NCI-H345 treated with DMSO at 0.1 percent for 48 hours (cell line): ENCODE results near the gene NECTIN2.
"Not testable (repeated sequence)": the region's sequence is repeated elsewhere in the genome, so short reads cannot be mapped to it uniquely, and the experiment has no call there.

ENCODE experiments used
- DNase-seq: peaks from one replicate; lab custom pipeline; 2025; ENCODE audit not compliant: unreplicated experiment; lab: John Stamatoyannopoulos, UW

The NECTIN2 gene

DNA sequence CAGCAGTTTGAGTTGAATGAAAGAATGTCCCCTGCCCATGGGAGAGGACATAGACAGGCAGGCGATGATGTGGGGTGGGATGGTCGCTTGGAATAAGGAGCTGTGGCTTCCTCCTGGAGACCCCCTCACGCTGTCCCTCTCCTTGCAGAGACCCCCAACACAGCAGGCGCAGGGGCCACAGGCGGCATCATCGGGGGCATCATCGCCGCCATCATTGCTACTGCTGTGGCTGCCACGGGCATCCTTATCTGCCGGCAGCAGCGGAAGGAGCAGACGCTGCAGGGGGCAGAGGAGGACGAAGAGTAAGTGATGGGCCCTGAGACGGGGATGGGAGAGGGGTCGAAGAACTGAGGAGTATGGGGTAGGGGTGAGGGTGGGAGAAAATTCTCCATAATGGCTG lies 36.0 kb downstream of the NECTIN2 start:
- no peak for DNase-seq

DNA sequence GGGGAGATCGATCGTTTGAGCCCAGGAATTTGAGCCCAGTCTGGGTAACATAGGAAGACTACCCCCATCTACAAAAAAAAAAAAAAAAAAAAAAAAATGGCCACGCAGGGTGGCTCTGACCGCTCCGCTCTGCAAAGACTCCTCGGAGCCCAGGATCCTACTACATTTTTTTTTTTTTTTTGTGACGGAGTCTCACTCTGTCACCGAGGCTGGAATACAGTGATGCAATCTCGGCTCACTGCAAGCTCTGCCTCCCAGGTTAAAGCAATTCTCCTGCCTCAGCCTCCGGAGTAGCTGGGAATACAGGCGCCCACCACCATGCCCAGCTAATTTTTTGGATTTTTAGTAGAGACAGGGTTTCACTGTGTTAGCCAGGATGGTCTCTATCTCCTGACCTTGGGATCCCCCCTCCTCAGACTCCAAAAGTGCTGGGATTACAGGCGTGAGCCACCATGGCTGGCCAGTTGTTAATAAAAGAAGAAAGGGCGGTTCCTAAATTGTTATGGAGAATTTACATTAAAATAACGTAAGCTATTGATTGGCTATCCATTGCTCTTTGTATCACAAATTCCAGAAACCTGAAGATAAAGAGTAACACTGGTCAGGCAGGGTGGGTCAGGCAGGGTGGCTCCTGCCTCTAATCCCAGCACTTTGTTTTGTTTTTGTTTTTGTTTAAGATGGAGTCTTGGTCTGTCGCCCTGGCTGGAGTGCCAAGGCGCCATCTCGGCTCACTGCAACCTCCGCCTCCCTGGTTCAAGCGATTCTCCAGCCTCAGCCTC lies 36.7 kb downstream of the NECTIN2 start:
- not testable (repeated sequence) for DNase-seq

DNA sequence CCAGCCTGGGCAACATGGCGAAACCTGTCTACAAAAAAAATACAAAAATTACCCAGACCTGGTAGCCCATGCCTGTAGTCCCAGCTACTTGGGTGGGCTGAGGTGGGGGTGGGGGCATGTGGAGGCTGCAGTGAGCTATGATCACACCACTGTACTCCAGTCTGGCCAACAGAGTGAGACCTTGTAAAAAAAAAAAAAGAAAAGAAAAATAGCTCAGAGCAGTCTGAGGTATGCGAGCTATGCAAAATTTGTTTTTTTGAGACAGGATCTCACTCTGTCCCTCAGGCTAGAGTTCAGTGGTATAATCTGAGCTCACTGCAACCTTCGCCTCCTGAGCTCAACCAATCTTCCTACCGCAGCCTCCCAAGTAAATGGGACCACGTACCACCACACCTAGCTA lies 37.8 kb downstream of the NECTIN2 start:
- DNase-seq = no peak

GRCh38 chr19:44884566-44884965 lies 38.5 kb downstream of the NECTIN2 start:
- no peak for DNase-seq

DNA sequence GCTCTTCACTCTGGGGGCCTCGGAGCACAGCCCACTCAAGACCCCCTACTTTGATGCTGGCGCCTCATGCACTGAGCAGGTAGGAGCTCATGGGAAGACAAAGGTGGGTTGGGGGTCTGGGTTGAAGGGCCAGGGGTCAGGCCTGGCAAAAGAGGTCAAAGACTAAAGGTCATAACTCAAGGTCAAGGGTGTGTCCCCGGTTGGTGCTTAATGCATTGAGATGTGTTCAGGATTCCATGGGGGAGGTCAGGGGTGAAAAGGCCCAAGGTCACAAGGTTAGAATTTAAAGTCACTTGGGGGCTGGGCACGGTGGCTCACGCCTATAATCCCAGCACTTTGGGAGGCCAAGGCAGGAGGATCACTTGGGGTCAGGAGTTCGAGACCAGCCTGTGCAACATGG lies 40.0 kb downstream of the NECTIN2 start:
- DNase-seq = no peak

DNA sequence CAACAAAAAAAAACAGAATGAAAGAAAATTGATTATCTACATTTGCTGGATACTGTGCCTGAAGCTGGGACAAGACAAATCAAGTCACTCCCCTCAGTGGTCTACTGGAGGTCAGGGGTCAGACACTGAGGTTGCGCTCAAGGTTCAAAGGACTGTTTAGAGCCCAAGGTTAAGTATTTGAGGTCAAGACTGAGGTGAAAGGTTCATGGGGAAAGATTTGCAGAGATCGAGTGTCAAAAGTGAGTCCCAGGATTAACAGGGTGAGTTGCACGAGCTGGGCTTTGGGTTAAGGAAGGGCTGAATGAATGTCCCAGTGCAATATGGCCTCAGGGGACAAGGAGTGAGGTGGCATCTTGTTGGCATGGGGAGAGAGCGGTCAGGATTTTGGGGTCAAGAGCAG lies 41.6 kb downstream of the NECTIN2 start:
- no peak for DNase-seq

DNA sequence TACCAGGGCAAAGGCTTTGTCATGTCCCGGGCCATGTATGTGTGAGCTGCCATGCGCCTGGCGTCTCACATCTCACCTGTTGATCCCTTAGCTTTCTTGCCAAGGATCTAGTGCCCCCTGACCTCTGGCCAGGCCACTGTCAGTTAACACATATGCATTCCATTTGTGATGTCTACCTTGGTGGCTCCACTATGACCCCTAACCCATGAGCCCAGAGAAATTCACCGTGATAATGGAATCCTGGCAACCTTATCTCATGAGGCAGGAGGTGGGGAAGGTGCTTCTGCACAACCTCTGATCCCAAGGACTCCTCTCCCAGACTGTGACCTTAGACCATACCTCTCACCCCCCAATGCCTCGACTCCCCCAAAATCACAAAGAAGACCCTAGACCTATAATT lies 42.2 kb downstream of the NECTIN2 start:
- DNase-seq = not testable (repeated sequence)

- no peak for DNase-seq
These were observed 43.8 kb downstream of the NECTIN2 start for GRCh38 chr19:44889830-44890365.

DNA sequence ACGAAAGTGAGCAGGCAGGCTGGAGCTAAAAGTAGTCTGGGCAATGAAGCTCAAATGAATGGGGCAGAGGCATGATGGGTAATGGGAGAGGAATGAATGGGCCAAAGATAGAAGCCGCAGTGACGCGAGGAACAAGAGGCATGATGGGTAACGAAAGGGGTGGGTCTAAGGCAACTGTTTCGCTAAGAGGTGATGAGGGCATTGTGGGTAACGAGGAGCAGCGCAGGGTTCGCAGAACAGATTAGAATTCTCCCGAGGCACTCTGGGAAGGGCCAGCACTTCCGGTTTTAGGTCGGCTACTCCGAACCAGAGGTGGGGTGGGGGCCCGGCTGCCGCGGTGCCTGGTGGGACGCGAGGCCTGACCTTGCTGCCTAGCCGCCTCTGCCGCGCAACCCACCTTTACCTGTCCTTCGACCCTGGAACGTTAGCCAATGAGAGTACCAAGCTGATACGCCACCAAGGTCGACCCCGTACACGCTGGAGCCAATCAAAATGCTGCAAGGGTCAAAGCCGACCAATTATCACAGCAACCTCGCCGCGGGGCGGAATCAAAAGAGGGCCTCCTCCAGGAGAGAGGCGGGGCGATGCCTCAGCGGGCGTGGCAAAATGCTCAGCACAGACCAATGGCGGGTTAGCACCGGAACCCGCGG lies 44.4 kb downstream of the NECTIN2 start:
- DNase-seq = peak; percentile 99

DNA sequence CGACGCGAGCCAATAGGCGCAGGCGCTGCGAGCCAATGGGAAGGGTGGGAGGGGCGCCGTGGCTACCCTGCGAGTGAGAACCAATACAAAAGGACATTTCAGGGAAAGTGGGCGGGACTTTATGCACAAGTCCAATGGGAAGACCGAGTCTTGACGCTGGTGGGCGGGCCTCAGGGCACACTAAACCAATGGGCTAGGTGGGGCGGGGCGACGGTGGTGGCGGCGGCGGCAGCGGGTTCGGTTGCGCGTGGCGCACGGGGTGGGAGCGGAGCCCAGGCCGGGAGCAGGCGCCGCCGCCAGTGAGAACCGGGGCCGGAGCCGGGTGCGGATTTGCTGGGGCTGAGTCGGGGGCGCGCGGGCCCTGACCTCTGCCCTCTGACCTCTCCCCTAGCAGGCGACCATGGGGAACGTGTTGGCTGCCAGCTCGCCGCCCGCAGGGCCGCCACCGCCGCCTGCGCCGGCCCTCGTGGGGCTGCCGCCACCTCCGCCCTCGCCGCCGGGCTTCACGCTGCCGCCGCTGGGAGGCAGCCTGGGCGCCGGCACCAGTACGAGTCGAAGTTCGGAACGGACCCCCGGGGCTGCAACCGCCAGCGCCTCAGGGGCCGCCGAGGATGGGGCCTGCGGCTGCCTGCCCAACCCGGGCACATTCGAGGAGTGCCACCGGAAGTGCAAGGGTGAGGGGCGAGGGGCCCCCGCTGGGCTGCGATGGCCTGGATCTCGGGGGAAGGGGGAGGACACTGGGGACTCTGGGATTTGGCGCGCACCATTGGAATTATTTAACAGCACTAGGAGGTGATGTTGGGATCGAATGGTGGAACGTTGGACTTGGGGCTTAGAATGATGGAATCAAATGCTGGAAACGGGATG lies 45.2 kb downstream of the NECTIN2 start, which contains the start of gene TOMM40:
Gene TOMM40 (plus strand): TSS at position 239 of the 867 bp plus-strand sequence. CDS start 162 bp downstream, at position 401.
- peak; percentile 99 for DNase-seq

DNA sequence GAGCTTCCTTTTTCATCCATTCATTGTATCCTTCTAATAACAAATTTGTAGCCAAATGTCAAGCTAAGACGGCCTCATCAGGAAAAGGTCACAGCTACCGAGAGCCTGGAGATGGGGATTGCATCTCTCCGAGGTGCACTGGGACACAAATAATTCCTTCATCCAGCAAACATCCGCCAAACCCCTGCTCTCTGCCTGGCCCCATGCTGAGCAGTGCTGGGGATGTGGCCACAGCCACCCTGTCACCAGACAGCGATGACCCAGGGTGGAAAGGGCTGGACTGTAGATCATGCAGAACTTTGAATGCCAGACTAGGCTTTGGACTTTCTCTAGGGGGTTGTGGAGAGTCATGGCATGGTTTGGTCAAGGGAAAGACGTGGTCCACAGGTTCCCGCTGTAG lies 46.8 kb downstream of the NECTIN2 start:
- DNase-seq = no peak

DNA sequence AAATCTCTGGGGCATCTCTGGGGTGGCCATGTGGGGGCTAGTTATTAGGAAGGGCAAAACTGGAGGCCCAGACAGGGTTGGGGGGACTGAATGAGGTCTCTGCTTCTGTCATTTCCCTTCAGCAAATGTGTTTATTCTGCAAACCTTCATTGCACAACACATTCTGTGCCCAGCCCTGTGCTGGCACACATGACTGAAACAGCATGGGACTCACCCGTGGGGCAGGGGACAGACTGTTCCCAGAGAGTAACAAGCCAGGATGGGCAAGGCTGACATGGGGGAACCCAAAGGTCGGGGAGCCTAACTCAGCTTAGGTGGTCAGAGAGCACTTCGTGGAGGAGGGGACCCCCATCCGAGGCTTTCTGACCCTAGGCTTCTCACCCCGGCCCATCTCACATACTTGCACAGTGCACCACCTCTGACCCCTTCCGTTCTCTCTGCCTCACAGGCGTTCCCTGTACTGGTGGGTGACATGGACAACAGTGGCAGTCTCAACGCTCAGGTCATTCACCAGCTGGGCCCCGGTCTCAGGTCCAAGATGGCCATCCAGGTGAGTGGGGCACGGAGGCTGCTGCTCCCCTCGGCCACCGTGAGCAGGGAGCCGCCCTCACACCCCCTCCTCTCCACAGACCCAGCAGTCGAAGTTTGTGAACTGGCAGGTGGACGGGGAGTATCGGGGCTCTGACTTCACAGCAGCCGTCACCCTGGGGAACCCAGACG lies 47.4 kb downstream of the NECTIN2 start:
- no peak for DNase-seq

DNA sequence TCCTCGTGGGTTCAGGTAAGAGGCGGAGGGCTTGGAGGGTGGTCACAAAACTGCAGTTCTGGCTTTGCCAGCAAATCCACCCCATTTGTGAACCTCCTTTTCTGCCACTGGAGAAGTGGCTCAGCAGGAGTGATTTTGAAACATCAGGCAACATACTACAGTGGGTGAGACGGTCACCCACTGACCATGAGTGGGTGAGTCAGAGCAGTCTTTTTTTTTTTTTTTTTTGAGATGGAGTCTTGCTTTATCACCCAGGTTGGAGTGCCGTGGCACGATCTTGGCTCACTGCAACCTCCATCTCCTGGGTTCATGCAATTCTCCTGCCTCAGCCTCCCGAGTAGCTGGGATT lies 47.9 kb downstream of the NECTIN2 start:
- no peak for DNase-seq

- DNase-seq = no peak
These were observed 48.8 kb downstream of the NECTIN2 start for GRCh38 chr19:44894946-44895345.

DNA sequence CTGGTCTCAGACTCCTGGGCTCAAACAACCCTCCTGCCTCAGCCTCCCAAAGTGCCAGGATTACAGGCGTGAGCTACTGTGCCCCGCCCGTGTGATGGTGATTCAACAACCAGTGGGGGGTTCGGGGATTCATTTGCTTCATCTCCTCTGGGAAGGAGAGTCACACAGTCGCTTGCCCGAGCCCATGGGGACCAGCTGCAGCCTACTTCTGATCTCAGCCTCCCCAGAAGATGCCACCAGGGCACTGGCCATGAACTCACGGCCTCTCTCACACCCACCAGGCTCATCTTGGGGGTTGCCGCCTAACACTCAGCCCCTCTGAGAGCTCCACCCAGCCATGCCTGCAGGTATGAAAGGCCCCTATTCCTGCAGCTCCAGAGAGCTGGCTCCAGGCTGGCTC lies 51.7 kb downstream of the NECTIN2 start:
- DNase-seq = no peak

DNA sequence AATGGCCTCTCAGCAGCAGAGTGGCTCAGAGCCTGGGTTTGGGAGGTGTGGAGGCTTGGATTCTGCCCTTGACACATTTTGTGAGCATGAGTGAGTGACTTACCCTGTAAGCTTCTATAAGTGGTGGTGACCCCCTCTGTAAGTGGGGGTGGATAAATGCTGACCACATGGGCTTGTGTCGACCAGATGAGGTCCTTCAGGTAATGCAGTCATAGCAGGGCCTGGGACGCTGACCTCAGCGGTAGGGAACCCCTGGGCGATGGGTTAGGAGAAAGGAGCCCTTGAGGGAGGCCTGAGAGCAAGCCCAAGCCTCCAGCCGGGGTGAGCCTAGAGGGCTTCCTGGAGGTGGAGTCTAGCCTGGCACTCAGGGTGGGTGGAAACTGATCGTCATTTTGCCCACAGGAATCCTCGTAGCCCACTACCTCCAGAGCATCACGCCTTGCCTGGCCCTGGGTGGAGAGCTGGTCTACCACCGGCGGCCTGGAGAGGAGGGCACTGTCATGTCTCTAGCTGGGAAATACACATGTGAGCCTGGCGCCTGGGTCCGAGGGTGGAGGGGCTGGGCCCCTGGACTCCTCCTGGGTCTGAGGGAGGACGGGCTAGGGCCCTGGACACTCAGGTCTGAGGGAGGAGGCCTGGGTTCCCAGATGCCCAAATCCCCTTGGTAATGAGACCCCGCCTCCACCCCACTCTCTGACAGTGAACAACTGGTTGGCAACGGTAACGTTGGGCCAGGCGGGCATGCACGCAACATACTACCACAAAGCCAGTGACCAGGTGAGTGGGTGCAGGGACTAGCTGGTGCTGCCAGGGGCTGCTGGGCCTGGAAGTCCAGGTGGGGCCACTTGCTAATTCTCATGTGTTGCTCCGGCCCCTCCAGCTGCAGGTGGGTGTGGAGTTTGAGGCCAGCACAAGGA lies 54.5 kb downstream of the NECTIN2 start:
- no peak for DNase-seq

DNA sequence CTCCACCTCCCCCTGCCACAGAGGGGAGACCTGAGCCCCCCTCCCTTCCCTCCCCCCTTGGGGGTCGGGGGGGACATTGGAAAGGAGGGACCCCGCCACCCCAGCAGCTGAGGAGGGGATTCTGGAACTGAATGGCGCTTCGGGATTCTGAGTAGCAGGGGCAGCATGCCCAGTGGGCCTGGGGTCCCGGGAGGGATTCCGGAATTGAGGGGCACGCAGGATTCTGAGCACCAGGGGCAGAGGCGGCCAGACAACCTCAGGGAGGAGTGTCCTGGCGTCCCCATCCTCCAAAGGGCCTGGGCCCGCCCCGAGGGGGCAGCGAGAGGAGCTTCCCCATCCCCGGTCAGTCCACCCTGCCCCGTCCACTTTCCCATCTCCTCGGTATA lies 57.1 kb downstream of the NECTIN2 start:
- no peak for DNase-seq

GRCh38 chr19:44903602-44904425 lies 57.7 kb downstream of the NECTIN2 start:
- DNase-seq = no peak

- no peak for DNase-seq
These were observed 58.4 kb downstream of the NECTIN2 start for GRCh38 chr19:44904426-44904994.
